Mucosa of stomach (tissue), 1 donor: ENCODE measurements around the gene OLA1.
"Not testable (repeated sequence)": the region's sequence is repeated elsewhere in the genome, so short reads cannot be mapped to it uniquely, and the experiment has no call there.

Experiments
- H3K27me3 ChIP-seq: one replicate; pipeline ENCODE4 v1.7.0; 2013; ENCODE audit warnings: mild to moderate bottlenecking, low read length; ENCODE audit not compliant: control insufficient read depth, insufficient read depth
- H3K36me3 ChIP-seq: one replicate; pipeline ENCODE4 v1.7.0; 2013; ENCODE audit warnings: low read length; ENCODE audit not compliant: control insufficient read depth, insufficient read depth
- H3K4me1 ChIP-seq: one replicate; pipeline ENCODE4 v1.7.0; 2013; ENCODE audit warnings: mild to moderate bottlenecking, low read length; ENCODE audit not compliant: control insufficient read depth, insufficient read depth
- H3K4me3 ChIP-seq: one replicate; pipeline ENCODE4 v1.7.0; 2013; ENCODE audit warnings: low read length
- H3K9ac ChIP-seq: one replicate; pipeline ENCODE4 v1.7.0; 2013; ENCODE audit warnings: mild to moderate bottlenecking, low read length, moderate library complexity
- H3K9me3 ChIP-seq: one replicate; pipeline ENCODE4 v1.7.0; 2013; ENCODE audit warnings: mild to moderate bottlenecking, low read length, moderate library complexity; ENCODE audit not compliant: control insufficient read depth
- donor health status: Pancreatic carcinoma.

The OLA1 gene

DNA sequence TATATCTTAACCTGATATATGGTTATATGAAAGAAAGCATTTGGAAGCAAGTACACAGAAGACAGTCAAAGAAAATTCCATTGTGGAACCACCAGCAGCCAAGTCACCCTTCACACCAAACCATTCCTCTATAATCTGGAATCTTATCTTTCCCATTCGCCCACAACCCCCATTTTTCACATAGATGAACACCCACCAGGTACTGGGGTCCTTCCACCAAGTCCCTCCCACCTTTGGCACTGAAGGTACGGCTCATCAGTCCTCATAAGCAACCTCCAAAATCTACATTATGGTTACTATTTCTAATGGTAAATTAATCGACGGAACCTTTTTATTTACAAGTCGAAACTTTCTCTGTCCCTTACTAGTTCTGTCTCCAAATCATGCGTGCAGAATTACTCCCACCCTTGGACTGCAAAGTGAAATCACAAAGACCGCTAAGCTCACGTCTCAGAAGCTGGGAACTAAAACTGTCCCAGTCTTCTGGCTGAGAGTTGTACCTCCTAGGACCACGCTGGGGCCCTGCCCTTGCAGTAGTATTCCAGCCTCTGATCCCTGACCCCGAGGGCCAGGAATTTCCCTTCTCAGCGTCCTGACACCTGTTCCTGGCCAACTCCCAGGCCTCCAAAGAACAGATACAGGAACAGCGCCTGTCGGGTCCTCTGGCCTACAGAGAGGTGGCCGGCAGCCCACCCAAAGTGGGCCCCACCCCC lies 702 bp downstream of the OLA1 start:
- H3K9me3 ChIP-seq = no peaks in the 10 kb centered on the region
- no peaks in the 10 kb centered on the region for H3K36me3 ChIP-seq
- H3K4me1 ChIP-seq = peaks cover 7% of the 10 kb centered on the region
- peak overlapping the region; percentile 69 for H3K4me3 ChIP-seq
- H3K27me3 ChIP-seq = no peaks in the 10 kb centered on the region
- H3K9ac ChIP-seq = peak overlapping the region; percentile 78

- Histone ChIP-seq H3K9ac (no peak overlapping the region), H3K4me3 (peak overlapping the region; percentile 69)
These were observed 1.4 kb downstream of the OLA1 start for GRCh38 chr2:174246944-174247381.

DNA sequence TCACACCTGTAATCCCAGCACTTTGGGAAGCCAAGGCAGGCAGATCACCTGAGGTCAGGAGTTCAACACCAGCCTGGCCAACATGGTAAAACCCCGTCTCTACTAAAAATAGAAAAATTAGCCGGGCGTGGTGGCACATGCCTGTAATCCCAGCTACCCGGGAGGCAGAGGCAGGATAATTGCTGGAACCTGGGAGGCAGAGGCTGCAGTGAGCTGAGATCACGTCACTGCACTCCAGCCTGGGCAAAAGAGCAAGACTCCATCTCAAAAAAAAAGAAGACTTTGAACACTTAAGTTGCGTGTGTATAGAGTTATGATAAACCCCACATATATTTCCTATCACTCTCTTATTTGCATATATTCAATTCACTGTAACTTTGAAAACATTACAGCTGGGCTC lies 2.7 kb downstream of the OLA1 start:
- H3K9me3 ChIP-seq, H3K27me3 ChIP-seq, H3K36me3 ChIP-seq, H3K4me3 ChIP-seq, H3K4me1 ChIP-seq, H3K9ac ChIP-seq: not testable (repeated sequence)

More at GRCh38 chr2:174246944-174247381, 1.4 kb downstream of the OLA1 start:
- H3K27me3 ChIP-seq = no peaks in the 10 kb centered on the region
- no peaks in the 10 kb centered on the region for H3K9me3 ChIP-seq
- H3K4me1 ChIP-seq = peaks cover 7% of the 10 kb centered on the region
- no peaks in the 10 kb centered on the region for H3K36me3 ChIP-seq

- H3K36me3 ChIP-seq = no peaks in the 10 kb centered on the region
- H3K4me1 ChIP-seq = peaks cover 7% of the 10 kb centered on the region
- no peaks in the 10 kb centered on the region for H3K9me3 ChIP-seq
- no peaks in the 10 kb centered on the region for H3K27me3 ChIP-seq
- H3K9ac ChIP-seq = no peak overlapping the region
- no peak overlapping the region for H3K4me3 ChIP-seq
These were observed 3.3 kb downstream of the OLA1 start for GRCh38 chr2:174245065-174245464.

DNA sequence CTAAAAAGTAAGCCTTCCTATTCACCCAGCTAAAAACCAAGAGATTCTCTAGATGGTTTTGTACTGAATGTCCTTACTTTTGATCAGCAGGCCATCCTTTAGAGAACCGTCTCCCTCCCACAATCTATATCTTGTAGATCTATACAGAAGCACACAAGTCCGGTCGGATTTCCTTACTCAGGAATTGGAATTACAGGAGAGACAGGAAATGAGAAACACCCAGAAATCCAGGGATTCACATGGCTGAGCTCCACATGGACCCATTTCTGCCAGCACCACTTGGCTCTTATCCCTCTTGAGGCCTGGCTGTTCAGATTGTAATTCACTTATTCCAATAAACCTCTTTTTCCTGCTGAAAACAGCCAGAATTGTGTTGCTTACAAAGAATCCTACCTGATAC lies 4.5 kb downstream of the OLA1 start:
- H3K9me3 ChIP-seq = no peaks in the 10 kb centered on the region
- peaks cover 7% of the 10 kb centered on the region for H3K4me1 ChIP-seq
- H3K4me3 ChIP-seq = no peak overlapping the region
- no peaks in the 10 kb centered on the region for H3K27me3 ChIP-seq
- H3K36me3 ChIP-seq = no peaks in the 10 kb centered on the region
- H3K9ac ChIP-seq = no peak overlapping the region

DNA sequence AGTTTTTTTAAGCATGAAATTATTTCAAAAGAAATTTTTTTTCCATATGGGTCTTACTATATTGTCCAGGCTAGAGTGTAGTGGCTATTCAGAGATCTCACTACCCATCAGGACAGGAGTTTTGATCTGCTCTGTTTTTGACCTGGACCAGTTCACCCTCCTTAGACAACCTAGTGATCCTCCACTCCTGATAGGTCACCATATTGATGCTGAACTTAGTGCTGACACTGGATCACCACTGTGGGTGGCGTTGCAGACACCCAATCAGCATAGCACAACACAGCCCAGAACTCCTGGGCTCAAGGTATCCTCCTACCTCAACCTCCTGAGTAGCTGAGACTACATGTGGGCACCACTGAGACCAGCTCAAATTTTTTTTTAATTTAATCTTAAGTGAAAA lies 8.2 kb downstream of the OLA1 start:
- no peak overlapping the region for H3K9ac ChIP-seq
- no peaks in the 10 kb centered on the region for H3K4me1 ChIP-seq
- H3K9me3 ChIP-seq = no peaks in the 10 kb centered on the region
- H3K27me3 ChIP-seq = no peaks in the 10 kb centered on the region
- no peak overlapping the region for H3K4me3 ChIP-seq
- H3K36me3 ChIP-seq = no peaks in the 10 kb centered on the region

DNA sequence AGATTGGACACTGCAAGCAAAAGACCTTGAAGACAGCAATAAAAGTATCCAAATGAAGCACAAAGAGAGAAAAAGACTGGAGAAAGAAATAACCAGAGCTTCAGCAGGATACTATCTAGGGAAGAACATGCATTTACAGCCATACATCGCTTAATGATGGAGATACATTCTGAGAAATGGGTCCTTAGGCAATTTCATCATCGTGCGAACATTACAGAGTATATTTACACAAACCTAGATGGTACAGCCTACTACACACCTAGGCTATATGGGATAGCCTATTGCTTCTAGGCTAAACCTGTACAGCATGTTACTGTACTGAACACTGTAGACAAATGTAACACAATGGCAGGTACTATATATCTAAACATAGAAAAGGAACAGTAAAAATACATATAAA lies 11.9 kb downstream of the OLA1 start:
- Histone ChIP-seq H3K27me3 (no peaks in the 10 kb centered on the region), H3K36me3 (no peaks in the 10 kb centered on the region), H3K4me1 (no peaks in the 10 kb centered on the region), H3K9ac (no peak overlapping the region), H3K9me3 (no peaks in the 10 kb centered on the region), H3K4me3 (no peak overlapping the region)

- no peaks in the 10 kb centered on the region for H3K4me1 ChIP-seq
- H3K27me3 ChIP-seq = no peaks in the 10 kb centered on the region
- H3K9ac ChIP-seq = no peak overlapping the region
- no peaks in the 10 kb centered on the region for H3K36me3 ChIP-seq
- H3K4me3 ChIP-seq = no peak overlapping the region
- no peaks in the 10 kb centered on the region for H3K9me3 ChIP-seq
These were observed 12.7 kb downstream of the OLA1 start for GRCh38 chr2:174235680-174236079.

DNA sequence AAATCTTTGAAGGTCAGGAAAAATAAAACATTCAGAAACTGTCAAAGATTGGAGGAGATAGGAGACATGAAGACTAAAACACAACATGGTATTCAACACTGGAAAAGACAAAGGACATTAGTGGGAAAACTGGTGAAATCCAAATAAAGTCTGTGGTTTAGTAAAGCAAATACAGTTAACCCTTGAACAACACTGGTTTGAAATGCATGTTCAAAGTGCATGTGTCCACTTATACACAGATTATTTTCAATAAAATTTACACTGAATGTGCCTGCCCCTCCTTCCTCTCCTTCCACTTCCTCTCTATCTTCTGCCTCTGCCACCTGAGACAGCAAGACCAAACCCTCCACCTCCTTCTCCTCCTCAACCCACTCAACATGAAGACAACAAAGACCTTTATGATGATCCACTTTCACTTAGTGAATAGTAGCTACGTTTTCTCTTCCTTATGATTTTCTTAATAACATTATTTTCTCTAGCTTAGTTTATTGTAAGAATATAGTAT lies 14.5 kb downstream of the OLA1 start:
- Histone ChIP-seq H3K27me3 (no peaks in the 10 kb centered on the region), H3K9ac (no peak overlapping the region), H3K4me3 (no peak overlapping the region), H3K36me3 (no peaks in the 10 kb centered on the region), H3K4me1 (no peaks in the 10 kb centered on the region), H3K9me3 (no peaks in the 10 kb centered on the region)

GRCh38 chr2:174227748-174228147 lies 20.6 kb downstream of the OLA1 start:
- no peak overlapping the region for H3K9ac ChIP-seq
- no peaks in the 10 kb centered on the region for H3K36me3 ChIP-seq
- no peaks in the 10 kb centered on the region for H3K4me1 ChIP-seq
- H3K27me3 ChIP-seq = no peaks in the 10 kb centered on the region
- H3K9me3 ChIP-seq = no peaks in the 10 kb centered on the region
- H3K4me3 ChIP-seq = no peak overlapping the region

DNA sequence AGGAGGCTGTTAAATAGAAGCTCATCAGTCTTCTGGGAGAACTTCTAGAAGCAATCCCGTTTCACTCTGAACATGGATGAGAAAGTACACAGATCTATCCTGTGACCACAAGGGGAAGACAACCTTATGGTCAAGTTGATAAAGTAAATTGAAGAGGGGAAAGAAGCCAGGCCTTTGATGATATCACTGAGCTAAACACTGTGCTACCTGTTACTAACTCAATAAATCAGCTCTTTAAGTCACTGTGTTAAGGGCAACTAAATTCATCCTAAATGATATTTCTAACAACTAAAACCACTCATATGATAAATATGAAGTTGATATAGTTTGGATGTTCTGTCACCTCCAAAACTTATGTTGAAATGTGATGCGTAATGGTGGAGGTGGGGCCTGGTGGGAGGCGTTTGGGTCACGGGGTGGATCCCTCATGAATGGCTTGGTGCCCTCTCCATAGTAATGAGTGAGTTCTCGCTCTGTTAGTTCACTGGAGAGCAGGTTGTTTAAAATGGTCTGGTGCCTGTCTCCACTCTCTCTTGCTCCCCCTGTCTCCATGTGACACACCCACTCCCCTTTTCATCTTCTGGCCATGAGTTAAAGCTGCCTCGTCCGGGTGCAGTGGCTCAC lies 23.6 kb downstream of the OLA1 start:
- Histone ChIP-seq H3K4me1 (no peaks in the 10 kb centered on the region), H3K36me3 (no peaks in the 10 kb centered on the region), H3K9ac (no peak overlapping the region), H3K27me3 (no peaks in the 10 kb centered on the region), H3K9me3 (no peaks in the 10 kb centered on the region), H3K4me3 (no peak overlapping the region)

DNA sequence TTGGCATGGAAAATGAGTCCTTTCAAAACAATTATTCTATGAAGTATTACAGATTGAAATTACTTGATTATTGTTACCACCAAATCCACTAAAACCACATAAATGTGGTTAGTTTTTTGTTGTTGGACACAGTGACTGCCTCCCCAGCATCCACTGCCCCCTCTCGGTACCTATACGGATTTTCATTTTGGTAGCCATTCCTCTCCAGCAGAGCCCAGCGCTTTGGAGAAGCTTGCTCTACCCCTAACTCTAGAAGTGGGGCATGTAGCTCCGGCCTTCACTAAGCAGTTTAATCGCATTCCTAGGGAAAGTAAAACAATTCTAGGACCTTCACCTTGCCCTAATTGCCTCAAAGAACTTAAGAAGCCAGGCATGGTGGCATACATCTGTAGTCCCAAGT lies 24.2 kb downstream of the OLA1 start:
- Histone ChIP-seq H3K9me3 (no peaks in the 10 kb centered on the region), H3K9ac (no peak overlapping the region), H3K4me1 (no peaks in the 10 kb centered on the region), H3K27me3 (no peaks in the 10 kb centered on the region), H3K4me3 (no peak overlapping the region), H3K36me3 (no peaks in the 10 kb centered on the region)
